ENCODE data around the gene HCFC2.
A peak's percentile ranks its signal among the peaks of the same experiment; 100 is the strongest.
"Not testable (repeated sequence)": the region's sequence is repeated elsewhere in the genome, so short reads cannot be mapped to it uniquely, and the experiment has no call there.

HCFC2 gene

DNA sequence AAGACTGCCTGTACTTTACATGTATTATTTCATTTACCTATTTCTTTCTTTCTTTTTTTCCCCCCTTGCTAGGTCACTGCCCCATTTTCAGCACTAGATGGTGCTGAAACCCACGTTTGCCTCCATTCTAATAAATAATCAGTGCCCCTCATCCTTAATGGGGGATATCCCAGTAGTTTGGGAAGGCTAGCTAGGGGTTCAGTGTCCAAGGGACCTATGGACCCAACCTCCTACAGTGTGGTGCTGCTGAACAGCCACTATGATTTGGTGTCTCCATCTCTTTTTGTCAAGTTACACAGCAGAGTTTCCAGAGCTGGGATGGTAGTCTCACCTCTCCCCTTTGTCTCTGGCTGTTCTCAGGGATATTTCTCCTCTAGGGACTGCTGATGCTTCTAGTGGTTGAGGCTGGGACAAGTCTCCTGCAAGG is 6.5 kb upstream of the HCFC2 start:
- no peak for DNase-seq (ENCODE audit: low read depth in 2 of 2)

DNA sequence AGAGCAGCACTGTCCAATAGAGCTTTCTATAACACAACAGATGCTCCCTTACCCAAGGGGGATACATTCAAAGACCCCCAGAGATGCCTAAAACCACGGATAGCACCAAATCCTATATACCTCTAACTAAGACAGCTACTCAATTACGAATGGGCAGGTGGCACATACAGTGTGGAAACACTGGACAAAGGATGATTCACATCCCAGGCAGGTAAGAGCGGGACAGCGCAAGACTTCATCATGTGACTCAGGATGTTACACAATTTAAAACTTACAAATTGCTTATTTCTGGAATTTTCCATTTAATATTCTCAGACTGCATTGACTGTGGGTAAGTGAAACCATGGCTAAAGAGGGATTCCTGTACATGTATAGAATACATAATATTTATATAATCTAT is 5.5 kb upstream of the HCFC2 start:
- DNase-seq (ENCODE audit: low read depth in 2 of 2) = no peak

DNA sequence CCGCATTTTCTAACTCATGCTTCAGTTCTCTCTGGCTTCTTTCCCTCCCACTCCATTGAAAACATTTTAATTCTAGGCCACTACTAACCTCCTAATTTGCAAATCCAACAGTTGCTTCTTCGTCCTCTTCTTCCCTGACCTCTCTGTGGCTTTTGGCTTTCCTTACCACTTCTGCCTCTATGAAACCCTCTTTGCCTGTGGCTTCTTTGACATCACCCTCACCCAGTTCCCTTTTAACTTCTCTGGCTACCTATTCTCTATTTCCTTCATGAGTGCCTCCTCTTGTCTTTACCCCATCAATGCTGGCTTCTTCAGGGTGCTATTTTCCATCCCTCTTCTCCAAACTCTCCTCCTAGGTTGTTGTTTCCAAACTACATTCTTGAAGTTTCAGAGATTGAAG is 4.4 kb upstream of the HCFC2 start:
- no peak for DNase-seq (ENCODE audit: low read depth in 2 of 2)

DNA sequence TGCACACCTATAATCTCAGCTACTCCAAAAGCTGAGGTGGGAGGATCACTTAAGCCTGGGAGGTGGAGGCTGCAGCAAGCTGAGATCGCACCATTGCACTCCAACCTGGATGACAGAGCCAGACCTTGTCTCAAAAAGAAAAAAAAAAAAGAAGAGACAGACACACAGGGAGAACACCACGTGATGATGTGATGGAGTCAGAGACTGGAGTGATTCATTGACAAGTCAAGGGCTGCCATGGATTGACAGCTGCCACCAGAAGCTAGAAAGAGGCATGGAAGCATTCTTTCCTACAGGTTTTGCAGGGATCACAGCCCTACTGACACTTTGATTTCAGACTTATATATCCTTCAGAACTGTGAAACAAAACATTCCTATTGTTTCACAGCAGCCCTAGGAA is 3.5 kb upstream of the HCFC2 start:
- no peak for DNase-seq (ENCODE audit: low read depth in 2 of 2)

DNA sequence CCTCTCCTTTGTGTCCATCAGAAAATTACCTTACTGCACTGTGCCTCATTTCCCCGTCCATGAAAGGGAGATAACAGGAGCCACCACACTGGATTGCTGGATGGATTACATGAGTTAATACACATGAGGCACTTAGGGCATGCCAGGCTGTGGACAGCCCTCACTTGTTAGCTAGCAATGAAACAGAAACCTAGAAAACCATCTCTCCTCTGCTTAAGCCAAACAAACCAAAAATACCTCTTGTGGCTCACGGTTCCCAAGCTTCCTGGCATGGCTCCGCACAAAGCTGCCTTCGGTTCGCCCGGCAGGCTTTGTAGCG is 660 bp upstream of the HCFC2 start:
- DNase-seq (ENCODE audit: low read depth in 2 of 2) = peak in 1 of 2 experiments; percentile 6

DNA sequence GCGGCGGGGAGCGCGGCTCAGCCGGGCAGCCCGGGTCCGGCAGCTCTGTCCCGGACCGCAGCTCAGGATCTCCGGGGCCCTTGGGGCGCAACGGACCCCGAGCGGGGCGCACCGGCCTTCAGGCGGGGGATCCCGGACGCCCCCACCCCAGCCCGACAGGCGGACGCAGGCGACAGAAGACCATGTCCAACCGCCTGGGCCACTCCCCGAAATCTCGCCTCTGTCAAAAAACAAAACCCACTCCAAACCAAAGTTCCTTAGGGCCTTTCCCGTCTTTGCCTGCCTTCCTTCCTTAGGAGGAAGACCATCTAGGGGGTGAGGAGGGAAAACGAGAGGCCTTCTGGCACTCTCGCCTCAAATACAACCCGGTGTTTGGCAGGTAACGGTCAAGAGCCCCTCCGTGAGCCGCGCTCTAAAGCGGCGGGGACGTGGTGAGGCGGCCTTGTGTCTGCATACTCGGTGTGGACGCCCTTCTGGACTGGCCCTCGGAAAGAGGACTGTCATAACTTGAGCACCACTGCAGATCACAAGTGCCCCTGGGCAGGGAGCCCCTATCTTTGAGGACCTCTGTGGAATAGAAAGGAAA is 604 bp downstream of the HCFC2 start:
- no peak for DNase-seq (ENCODE audit: low read depth in 2 of 2)

DNA sequence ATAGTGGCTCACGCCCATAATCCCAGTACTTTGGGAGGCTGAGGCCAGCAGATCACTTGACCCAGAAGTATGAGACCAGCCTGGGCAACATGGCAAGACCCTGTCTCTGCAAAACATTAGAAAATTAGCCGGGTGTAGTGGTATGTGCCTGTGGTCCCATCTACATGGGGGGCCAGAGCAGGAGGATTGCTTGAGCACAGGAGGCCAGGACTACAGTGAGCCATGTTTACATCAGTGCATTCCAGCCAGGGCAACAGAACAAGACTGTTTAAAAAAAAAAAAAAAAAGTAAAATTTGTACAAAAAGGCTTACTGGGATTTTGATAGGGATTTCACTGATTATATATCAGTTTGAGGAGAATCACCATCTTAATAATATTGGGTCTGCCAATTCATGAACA is 7.8 kb downstream of the HCFC2 start:
- DNase-seq (ENCODE audit: low read depth in 2 of 2) = no peak

DNA sequence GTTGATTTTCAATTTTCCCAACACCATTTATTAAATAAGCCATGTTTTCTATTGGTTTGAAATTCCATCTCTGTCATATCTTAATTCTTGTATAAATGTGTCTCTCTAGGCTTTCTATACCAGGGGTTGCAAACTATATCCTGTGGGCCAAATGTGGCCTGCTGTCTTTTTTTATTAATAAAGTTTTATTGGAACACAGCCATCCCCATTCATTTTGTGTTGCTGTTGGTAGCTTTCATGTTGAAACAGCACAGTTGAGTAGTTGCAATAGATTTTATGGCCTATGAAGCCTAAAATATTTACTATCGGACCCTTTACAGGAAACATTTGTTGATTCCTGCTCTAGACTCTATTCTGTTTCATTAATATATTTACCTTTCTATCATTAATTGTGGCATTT is 9.4 kb downstream of the HCFC2 start:
- no peak for DNase-seq (ENCODE audit: low read depth in 2 of 2)

DNA sequence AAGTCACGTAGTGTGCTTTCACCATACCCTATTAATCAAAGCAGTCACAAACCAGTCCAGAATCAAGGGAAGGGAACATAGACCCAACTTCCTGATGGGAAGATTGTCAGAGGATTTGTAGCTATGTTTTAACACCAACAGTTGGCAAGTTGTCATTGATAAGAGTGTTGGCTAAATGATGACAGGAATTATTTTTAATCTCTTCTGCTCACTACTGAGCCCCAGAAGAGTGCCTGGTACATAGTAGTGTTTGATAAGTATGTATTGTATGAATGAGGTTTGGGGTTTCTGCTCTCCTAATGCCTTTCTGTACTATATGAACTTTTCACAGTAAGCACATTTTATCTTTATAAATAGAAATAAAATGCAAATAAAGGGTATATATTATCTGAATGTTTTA is 14.7 kb downstream of the HCFC2 start:
- no peak for DNase-seq (ENCODE audit: low read depth in 2 of 2)

DNA sequence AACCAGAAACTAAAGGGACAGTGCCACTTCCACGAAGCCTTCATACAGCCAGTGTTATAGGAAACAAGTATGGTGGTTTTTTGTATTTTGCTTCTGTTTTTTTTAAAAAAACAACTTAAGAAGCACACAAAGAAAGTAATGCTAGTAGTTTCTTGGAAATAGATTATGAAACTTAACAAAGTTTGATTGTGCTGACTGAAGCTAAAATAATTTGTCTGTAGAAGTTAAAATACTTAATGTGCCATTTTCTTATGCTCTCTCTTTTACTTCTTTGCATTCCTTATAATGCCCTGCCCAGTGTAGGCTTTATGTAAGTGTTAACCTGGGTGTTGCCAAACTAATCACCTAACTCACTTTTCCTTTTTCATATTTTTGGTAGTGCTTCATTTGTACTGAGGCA is 16.4 kb downstream of the HCFC2 start:
- DNase-seq (ENCODE audit: low read depth in 2 of 2) = no peak

DNA sequence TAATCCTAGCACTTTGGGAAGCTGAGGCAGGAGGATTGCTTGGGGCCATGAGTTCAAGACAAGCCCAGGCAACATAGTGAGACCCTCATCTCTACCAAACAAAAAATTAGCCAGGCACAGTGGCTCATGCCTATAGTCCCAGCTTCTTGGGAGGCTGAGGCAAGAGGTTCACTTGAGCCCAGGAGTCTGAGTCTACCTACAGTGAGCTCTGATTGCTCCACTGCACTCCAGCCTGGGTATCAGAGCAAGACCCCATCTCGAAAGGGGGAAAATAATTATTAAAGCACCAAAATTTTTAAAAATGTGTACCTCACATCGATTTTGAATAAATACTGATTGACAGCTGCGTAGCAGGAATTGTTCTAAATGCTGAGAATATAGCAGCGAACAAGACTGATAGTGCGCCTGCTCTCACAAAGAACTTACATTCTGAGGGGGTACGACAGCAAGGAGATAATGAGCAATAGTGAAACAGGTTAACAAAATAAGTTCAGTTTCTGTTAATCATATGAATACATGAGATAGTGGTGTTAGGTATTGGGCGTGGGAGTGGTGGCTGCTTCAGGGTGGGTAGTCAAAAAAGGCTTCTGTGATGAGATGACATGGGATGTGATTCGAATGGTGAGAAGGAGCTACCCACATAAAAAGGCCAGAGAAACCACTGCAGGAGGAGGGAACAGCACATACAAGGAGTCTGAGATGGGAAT is 19.6 kb downstream of the HCFC2 start:
- DNase-seq (ENCODE audit: low read depth in 2 of 2) = no peak

DNA sequence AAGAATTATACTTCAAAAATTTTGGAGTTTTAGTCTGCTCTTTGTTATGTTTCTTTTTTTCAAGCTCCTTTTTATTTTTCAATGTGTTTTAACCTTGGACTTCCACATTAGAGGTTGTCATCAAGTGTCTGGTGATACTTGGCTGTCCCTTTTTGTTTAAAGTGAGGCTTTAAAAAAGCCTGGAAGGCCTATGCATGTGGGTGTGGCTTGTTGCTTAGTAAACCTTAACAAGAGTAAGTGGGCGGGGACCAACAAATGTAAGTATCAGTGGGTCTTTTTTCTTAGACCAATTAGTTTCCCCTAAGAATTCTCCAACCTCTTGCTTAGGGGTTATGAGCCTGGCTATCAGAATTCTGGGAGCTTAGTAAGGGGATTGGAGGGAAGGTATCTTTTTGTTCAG is 26.4 kb downstream of the HCFC2 start:
- DNase-seq (ENCODE audit: low read depth in 2 of 2) = no peak

DNA sequence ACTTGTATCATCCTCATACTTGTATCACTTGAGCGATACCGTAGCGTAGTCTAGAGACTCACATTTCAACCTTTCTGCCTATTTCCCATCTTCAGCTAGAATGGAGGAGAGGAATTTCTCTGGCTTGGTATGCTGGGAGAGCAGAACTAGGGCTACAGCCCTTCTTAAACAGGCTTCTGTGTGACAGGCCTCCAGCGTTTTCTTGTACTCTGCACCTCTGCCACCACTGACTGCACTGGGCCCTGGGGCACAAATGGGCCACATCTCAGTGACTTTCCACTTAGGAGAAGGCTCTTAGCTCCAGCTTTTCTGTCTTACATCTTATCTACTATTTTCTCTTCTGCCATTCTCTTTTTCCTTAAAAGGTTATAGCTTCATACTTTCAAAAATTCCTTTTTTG is 26.8 kb downstream of the HCFC2 start:
- no peak for DNase-seq (ENCODE audit: low read depth in 2 of 2)

DNA sequence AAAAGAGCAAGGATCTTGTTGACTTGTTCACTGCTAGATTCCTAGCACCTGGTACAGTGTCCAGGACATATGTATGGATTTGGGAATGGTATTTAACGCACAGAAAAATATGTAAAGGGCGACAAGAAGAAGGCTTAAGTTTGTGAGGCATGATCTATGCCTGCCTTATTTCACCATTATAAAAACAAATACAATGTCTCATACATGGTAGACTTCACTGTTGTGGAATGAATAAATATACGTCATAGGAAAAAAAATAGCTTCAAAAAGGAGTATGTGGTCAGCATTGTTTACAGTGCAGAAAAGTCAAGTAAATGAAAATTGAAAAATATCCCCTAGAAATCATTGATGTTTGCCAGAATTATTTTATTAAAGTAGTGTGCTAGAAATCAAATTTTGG is 30.0 kb downstream of the HCFC2 start:
- no peak for DNase-seq (ENCODE audit: low read depth in 2 of 2)

DNA sequence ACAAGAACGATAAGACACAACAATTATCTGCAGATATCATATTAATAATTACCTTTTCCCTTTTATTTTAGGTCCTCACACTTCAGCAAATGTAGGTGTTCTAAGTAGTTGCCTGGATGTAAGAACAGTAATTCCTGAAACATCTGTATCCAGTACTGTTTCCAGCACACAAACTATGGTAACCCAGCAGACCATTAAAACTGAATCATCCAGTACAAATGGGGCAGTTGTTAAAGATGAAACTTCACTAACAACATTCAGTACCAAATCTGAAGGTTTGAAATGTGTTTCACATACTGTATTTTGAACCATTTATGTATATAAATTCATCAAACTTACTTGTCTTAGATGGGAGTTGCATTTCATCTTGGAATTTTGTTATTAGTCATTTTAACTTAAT is 31.0 kb downstream of the HCFC2 start:
- no peak for DNase-seq (ENCODE audit: low read depth in 2 of 2)

DNA sequence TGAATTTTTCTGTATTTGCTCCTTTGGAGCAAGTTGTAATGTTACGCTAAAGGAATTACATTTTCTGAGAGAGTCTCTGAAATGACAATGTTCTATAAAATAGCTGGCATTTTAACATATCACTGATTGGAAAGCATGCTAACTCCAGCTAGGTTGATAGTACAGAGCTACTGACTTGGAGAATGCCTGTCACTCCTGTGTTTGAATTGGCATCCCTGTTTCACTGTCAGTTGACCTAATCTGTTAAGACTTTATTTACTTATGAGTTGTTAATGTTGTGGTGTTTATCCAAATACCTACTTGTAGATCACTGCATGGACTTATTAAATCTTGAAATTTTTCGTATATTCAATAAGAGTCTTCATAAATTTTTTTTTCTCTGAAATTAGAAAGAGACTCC is 33.6 kb downstream of the HCFC2 start:
- DNase-seq (ENCODE audit: low read depth in 2 of 2) = no peak

DNA sequence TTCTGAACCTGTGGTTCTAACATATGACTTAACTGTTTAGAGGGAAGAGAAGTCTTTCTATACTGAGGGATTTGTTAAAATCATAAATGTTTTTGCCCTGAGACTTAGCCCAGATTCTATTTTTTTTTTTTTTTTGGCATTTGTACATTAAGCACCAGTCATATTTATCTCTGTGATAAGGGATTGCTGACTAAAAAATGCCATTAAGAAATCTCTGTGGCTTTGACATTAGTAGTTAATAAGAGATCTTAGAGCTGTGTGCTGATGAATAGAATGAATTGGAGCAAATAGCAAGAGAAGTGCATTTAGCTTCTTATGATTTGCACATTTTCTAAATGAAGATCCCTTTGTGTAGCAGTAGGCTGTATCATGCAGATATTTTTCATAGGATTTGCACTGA is 41.1 kb downstream of the HCFC2 start:
- no peak for DNase-seq (ENCODE audit: low read depth in 2 of 2)

DNA sequence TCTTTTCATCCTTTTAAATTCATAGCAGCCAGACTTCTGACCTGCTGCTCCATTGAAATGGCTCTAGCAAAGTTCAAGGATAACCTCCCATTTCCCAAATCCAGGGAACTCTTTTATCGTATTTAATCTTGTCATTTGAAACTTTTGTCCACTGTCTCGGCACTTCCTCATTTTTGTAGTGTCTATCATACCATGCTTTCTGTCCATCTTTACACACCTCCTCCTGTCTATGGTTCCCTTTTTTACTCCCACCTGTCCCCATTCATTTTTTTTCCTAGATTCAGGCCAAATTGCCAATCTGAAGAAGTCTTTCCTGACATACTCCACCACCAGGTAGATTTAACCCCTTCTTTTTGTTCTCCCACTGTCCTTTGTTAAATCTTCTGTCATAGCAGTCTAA is 42.6 kb downstream of the HCFC2 start:
- DNase-seq (ENCODE audit: low read depth in 2 of 2) = no peak

DNA sequence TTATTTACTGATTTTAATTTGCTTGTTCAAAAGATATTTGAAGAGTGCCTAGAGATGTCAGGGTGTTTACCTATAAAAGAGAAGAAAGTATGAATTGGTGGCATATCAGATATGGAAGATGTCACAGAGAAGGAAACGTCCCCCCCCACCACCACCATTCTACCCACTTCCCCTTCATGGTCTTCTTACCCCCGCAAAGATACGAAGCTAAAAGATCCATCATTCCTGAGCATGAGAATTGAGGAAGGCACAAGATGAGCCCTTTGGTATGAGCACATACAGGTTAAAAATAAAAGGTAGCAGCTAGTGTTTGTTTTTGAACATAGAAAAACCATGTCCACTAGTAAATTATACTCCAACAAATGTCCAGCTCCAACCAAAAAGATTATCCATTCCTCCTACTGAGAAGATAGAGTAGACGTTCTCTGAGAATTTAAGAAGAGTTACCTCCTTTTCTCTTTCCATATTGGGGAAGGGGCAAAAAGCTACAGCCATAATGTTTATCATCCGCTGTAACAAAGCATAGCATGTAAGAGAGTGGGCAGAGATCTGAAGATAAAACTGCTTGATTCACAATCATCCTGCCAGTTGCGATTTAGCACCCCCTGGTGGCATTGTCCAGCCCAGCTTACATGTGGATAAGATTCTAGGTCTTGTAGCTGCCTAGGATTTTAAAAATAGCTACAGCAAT is 44.6 kb downstream of the HCFC2 start:
- DNase-seq (ENCODE audit: low read depth in 2 of 2) = peak; percentile 61

DNA sequence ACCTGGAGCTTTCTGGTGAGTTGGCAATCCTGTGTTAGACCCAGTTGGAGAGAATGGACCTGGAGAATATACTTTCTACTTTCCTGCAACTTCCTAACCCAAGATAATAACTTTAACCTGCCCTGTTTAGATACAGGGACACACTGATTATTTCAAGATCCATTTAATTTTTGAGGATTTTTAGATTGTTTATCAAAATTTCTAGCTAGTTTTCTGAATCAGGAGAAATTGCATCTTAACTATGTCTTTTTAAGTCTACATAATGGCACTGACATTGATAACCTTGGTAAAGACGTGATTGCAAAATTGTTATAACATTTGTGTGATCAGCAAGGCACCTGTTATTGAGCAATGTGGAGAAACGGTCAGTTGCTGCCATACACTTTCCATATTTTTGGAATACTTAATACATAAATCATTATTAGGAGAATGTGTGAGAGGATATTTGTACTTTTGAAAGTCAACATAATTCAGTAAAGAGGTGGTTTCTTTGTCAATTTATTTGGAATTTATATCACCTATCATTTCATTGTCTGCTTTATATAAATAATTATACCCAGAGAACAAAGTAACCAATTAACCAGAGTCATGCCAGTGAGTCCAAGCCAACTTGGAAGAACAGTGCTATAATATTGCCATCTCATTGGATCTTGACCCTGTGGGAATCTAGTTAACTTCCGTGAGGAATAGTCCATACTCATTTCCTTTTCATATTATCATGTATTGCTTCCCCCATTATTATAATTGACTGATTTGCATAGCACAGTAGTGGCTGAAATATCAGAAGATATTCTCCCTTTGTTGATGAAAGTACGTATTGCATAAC is 45.3 kb downstream of the HCFC2 start:
- no peak for DNase-seq (ENCODE audit: low read depth in 2 of 2)

DNA sequence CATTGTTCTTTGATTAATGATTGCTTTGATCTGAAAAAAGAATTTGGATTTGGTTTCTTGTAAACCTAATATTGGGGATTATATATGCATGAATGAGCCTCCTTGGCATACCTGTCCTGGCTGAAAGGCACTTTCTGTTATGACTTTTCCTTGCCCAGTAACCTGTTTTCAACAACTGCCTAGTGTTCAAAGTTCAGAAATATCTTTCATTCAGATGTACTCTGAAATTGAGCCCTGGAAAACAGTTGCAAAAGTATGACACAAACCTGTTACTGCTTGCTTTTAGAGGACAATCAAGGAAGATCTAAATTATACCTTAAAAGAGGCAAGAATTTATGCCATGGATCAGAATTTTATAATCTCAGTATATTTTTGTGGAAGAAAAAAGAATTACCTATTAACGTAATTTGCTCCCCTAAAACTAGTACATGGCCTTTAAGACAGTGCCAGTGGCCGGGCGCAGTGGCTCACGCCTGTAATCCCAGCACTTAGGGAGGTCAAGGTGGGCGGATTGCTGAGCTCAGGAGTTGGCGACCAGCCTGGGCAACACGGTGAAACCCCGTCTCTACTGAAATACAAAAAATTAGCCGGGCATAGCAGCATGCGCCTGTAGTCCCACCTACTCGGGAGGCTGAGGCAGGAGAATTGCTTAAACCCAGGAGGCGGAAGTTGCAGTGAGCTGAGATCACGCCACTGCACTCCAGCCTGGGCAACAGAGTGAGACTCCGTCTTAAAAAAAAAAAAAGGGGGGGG is 50.7 kb downstream of the HCFC2 start:
- not testable (repeated sequence) for DNase-seq (ENCODE audit: low read depth in 2 of 2)

DNA sequence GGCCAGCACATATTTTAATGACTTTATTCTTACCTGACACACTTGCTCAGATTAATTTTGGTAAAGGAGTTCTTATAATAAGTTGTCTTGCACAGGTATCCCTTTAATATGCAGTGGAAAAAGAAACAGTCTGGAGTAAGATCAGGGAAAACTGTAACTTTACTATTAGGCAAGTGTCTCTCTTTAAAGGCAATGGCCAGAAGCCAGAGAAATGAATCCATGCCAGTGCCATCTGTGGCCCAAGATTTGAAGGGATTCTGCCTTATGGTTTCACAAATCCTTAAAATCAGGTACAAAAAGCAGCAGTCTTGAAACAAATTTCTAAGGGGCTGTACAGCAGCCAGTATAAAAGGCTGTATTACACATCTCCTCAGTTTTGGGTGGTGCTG is 51.2 kb downstream of the HCFC2 start:
- DNase-seq (ENCODE audit: low read depth in 2 of 2) = no peak

Data from fibroblast of skin of left quadriceps (primary cell).